Measurements from ENCODE around the gene RTKN2. TPM values are rescaled to one million over a fixed set of nuclear protein-coding genes. Genes with fewer than 3 reads are reported as not detected.

RTKN2 gene
- total and polyA plus RNA-seq, 2 experiments from 2014 or later = 0.68 to 6.6 TPM

DNA sequence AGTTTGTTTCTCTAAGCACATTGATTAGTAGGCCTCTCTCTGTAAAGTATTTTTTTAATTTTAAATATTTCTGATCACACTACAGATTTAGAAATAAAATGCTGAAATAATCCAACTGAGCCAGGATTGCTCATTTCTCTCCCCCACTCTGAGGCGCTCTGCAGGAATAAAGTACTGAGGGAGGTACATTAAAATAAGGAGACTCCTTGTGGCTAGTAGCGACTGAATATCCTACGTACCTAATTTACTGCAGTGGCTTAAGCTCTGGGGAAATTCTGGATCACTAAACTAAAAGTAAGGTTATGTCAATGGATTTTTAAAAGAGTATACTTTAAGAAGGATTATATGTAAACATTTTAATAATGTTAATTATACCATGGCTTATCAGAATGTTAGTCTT lies 75.2 kb downstream of the RTKN2 start:
- no peaks in the 10 kb centered on the region for H3K9me3 ChIP-seq (ENCODE audit: low read depth)
- H3K27ac ChIP-seq = no peak overlapping the region
- H3K4me1 ChIP-seq (ENCODE audit: insufficient read depth) = no peaks in the 10 kb centered on the region
- 85% methylated on average over 3 of the region's 3 CpGs for WGBS (ENCODE audit: low lambda C conversion rate, missing lambda C conversion rate)
- no peaks in the 10 kb centered on the region for H3K27me3 ChIP-seq
- no peak overlapping the region for H3K4me3 ChIP-seq
- no peak for DNase-seq (ENCODE audit: low spot score)
- TF ChIP-seq, protein P1, sequence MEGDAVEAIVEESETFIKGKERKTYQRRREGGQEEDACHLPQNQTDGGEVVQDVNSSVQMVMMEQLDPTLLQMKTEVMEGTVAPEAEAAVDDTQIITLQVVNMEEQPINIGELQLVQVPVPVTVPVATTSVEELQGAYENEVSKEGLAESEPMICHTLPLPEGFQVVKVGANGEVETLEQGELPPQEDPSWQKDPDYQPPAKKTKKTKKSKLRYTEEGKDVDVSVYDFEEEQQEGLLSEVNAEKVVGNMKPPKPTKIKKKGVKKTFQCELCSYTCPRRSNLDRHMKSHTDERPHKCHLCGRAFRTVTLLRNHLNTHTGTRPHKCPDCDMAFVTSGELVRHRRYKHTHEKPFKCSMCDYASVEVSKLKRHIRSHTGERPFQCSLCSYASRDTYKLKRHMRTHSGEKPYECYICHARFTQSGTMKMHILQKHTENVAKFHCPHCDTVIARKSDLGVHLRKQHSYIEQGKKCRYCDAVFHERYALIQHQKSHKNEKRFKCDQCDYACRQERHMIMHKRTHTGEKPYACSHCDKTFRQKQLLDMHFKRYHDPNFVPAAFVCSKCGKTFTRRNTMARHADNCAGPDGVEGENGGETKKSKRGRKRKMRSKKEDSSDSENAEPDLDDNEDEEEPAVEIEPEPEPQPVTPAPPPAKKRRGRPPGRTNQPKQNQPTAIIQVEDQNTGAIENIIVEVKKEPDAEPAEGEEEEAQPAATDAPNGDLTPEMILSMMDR (IDR thresholded peaks at IDR 0.05; ENCODE audit: poor library complexity) = no peak
- TF ChIP-seq EZH2 (IDR thresholded peaks at IDR 0.05; ENCODE audit: borderline replicate concordance) (no peak), EZH2phosphoT487 (IDR thresholded peaks at IDR 0.05; ENCODE audit: low read depth, severe bottlenecking, unreplicated experiment) (no peak)
- no peaks in the 10 kb centered on the region for H3K79me2 ChIP-seq
- H3K9me2 ChIP-seq (replicated peaks; ENCODE audit: insufficient read depth) = no peaks in the 10 kb centered on the region
- H2AFZ ChIP-seq = no peak overlapping the region
- no peak overlapping the region for H3K4me2 ChIP-seq
- H4K20me1 ChIP-seq (ENCODE audit: insufficient read depth, poor library complexity, severe bottlenecking) = no peaks in the 10 kb centered on the region
- no peaks in the 10 kb centered on the region for H3K36me3 ChIP-seq (replicated peaks; ENCODE audit: insufficient read depth, low read depth)

DNA sequence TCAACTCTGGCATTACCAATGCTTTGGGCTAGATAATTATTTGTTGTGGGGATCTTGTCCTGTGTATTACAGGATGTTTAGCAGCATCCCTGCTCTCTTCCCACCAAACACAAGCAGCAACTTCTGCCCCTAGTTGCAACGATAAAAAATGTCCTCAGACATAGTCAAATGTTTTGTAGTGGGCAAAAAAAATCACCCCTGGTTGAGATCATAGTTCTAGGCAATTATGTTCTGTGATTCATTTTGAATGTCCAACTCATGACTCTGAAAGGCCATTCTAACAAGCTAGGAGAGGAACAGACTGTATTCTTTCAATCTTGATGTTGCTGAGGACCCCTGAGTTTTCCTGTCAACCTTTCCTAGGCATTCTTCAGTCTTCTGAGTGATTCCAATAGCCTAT lies 79.5 kb downstream of the RTKN2 start:
- Histone ChIP-seq H3K79me2 (no peaks in the 10 kb centered on the region), H3K27me3 (no peaks in the 10 kb centered on the region), H3K4me1 (ENCODE audit: insufficient read depth) (no peaks in the 10 kb centered on the region), H3K27ac (no peak overlapping the region), H3K9me2 (replicated peaks; ENCODE audit: insufficient read depth) (no peaks in the 10 kb centered on the region), H4K20me1 (ENCODE audit: insufficient read depth, poor library complexity, severe bottlenecking) (no peaks in the 10 kb centered on the region), H2AFZ (no peak overlapping the region), H3K9me3 (ENCODE audit: low read depth) (no peaks in the 10 kb centered on the region), H3K36me3 (replicated peaks; ENCODE audit: insufficient read depth, low read depth) (no peaks in the 10 kb centered on the region), H3K4me2 (no peak overlapping the region), H3K4me3 (no peak overlapping the region)
- no peak for DNase-seq (ENCODE audit: low spot score)
- TF ChIP-seq, protein P1 (IDR thresholded peaks at IDR 0.05; ENCODE audit: poor library complexity) = no peak
- TF ChIP-seq EZH2phosphoT487 (IDR thresholded peaks at IDR 0.05; ENCODE audit: low read depth, severe bottlenecking, unreplicated experiment) (no peak), EZH2 (IDR thresholded peaks at IDR 0.05; ENCODE audit: borderline replicate concordance) (no peak)
- 86% methylated on average over 1 of the region's 1 CpG for WGBS (ENCODE audit: low lambda C conversion rate, missing lambda C conversion rate)

DNA sequence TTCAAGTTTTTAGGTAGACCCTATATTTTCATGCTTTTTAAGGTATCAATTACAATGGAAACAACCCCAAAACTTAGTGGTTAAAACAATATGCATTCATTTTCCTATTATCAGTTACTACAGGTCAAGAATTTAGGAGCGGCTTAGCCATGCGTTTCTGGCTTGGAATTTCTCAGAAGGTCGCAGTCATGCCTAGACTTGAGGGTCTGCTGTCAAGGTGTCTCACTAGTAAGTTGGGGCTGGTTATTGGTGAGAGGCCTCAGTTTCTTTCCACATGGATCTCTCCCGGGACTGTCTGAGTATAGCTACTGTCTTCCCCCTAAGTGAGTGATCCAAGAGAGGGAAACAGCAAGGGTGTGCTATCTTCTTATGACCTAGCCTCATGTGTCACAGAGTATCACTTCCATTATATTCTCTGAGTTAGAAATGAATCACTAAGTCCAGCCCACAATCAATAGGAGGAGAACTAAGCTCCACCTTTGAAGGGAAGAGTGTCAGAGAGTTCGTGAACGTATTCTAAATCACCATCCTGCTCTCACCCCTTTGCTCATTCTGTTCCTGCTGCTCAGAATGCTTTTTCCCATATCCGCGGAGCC lies 80.5 kb downstream of the RTKN2 start:
- no peaks in the 10 kb centered on the region for H4K20me1 ChIP-seq (ENCODE audit: insufficient read depth, poor library complexity, severe bottlenecking)
- no peak for DNase-seq (ENCODE audit: low spot score)
- H3K36me3 ChIP-seq (replicated peaks; ENCODE audit: insufficient read depth, low read depth) = no peaks in the 10 kb centered on the region
- H3K9me3 ChIP-seq (ENCODE audit: low read depth) = no peaks in the 10 kb centered on the region
- no peak overlapping the region for H3K27ac ChIP-seq
- H3K9me2 ChIP-seq (replicated peaks; ENCODE audit: insufficient read depth) = no peaks in the 10 kb centered on the region
- H2AFZ ChIP-seq = no peak overlapping the region
- TF ChIP-seq, protein P1 (IDR thresholded peaks at IDR 0.05; ENCODE audit: poor library complexity) = no peak
- TF ChIP-seq EZH2 (IDR thresholded peaks at IDR 0.05; ENCODE audit: borderline replicate concordance) = no peak
- no peak for TF ChIP-seq EZH2phosphoT487 (IDR thresholded peaks at IDR 0.05; ENCODE audit: low read depth, severe bottlenecking, unreplicated experiment)
- 89% methylated on average over 8 of the region's 8 CpGs for WGBS (ENCODE audit: low lambda C conversion rate, missing lambda C conversion rate)
- H3K27me3 ChIP-seq = no peaks in the 10 kb centered on the region
- H3K79me2 ChIP-seq = no peaks in the 10 kb centered on the region
- H3K4me1 ChIP-seq (ENCODE audit: insufficient read depth) = no peaks in the 10 kb centered on the region
- H3K4me3 ChIP-seq = no peak overlapping the region
- H3K4me2 ChIP-seq = no peak overlapping the region

Measured in hepatocyte (in vitro differentiated cells).